HG02610 (cell line): ENCODE data around the gene ARHGEF4.

Source experiments
- ATAC-seq: cut with Tn5 transposase; IDR thresholded peaks from one replicate; pipeline ENCODE4 v1.9.1; 2021; ENCODE audit warnings: mild to moderate bottlenecking, moderate library complexity; ENCODE audit not compliant: unreplicated experiment

Gene ARHGEF4

GRCh38 chr2:131034122-131035051 is 197.7 kb downstream of the ARHGEF4 start:
- no peak for ATAC-seq

GRCh38 chr2:131035112-131035825 is 198.6 kb downstream of the ARHGEF4 start:
- ATAC-seq = no peak

GRCh38 chr2:131035826-131036231 is 199.1 kb downstream of the ARHGEF4 start:
- no peak for ATAC-seq

GRCh38 chr2:131036269-131036668 is 199.6 kb downstream of the ARHGEF4 start:
- ATAC-seq = no peak

GRCh38 chr2:131036696-131037397 is 200.1 kb downstream of the ARHGEF4 start:
- no peak for ATAC-seq

GRCh38 chr2:131037398-131038257 is 200.9 kb downstream of the ARHGEF4 start:
- ATAC-seq = no peak

GRCh38 chr2:131038258-131039100 is 201.8 kb downstream of the ARHGEF4 start:
- no peak for ATAC-seq

GRCh38 chr2:131039101-131039440 is 202.4 kb downstream of the ARHGEF4 start:
- no peak for ATAC-seq

GRCh38 chr2:131039535-131039907 is 202.8 kb downstream of the ARHGEF4 start:
- no peak for ATAC-seq

GRCh38 chr2:131039908-131040660 is 203.4 kb downstream of the ARHGEF4 start:
- no peak for ATAC-seq

- ATAC-seq = no peak
These were observed 204.1 kb downstream of the ARHGEF4 start for GRCh38 chr2:131040661-131041401.

GRCh38 chr2:131041402-131042147 is 204.9 kb downstream of the ARHGEF4 start:
- ATAC-seq = no peak

- no peak for ATAC-seq
These were observed 205.5 kb downstream of the ARHGEF4 start for GRCh38 chr2:131042148-131042775.

- no peak for ATAC-seq
These were observed 206.7 kb downstream of the ARHGEF4 start for GRCh38 chr2:131043199-131044074.

GRCh38 chr2:131044075-131044756 is 207.5 kb downstream of the ARHGEF4 start:
- no peak for ATAC-seq

GRCh38 chr2:131044757-131045150 is 208.0 kb downstream of the ARHGEF4 start:
- ATAC-seq = no peak
